Measurements from ENCODE around the gene PLXNA1.

PLXNA1 gene

GRCh38 chr3:127025456-127025855 is 42.5 kb downstream of the PLXNA1 start:
- peak; percentile 27 to 44 (median 43) for DNase-seq

- DNase-seq = peak in 1 of 3 donors; percentile 18
Measured at GRCh38 chr3:127026036-127026435, 43.1 kb downstream of the PLXNA1 start.

- DNase-seq = no peak
Measured at GRCh38 chr3:127026661-127027060, 43.7 kb downstream of the PLXNA1 start.

GRCh38 chr3:127027061-127027735 is 44.3 kb downstream of the PLXNA1 start:
- DNase-seq = no peak

- no peak for DNase-seq
Measured at GRCh38 chr3:127027811-127028548, 45.1 kb downstream of the PLXNA1 start.

GRCh38 chr3:127028781-127029657 is 46.1 kb downstream of the PLXNA1 start:
- DNase-seq = no peak

GRCh38 chr3:127029658-127030507 is 47.0 kb downstream of the PLXNA1 start:
- no peak for DNase-seq

- DNase-seq = no peak
Measured at GRCh38 chr3:127030508-127031412, 47.8 kb downstream of the PLXNA1 start.

GRCh38 chr3:127031413-127031810 is 48.5 kb downstream of the PLXNA1 start:
- no peak for DNase-seq

GRCh38 chr3:127031845-127032244 is 48.9 kb downstream of the PLXNA1 start:
- DNase-seq = no peak

GRCh38 chr3:127032296-127032990 is 49.5 kb downstream of the PLXNA1 start:
- no peak for DNase-seq
